Subcutaneous abdominal adipose tissue (tissue), 5 donors: ENCODE data around the gene PRXL2C.
"Not testable (repeated sequence)": the region's sequence is repeated elsewhere in the genome, so short reads cannot be mapped to it uniquely, and the experiment has no call there.

Experiments
- H3K27ac ChIP-seq: one replicate; pipeline ENCODE4 v1.7.0; 2013; ENCODE audit warnings: low read depth, mild to moderate bottlenecking, inconsistent platforms, low read length, moderate library complexity
- H3K27me3 ChIP-seq, 5 donors: one replicate each; pipeline ENCODE4 v1.7.0; 2013; ENCODE audit warnings: low read length in 5 of 5, inconsistent platforms in 1 of 5; ENCODE audit not compliant: control insufficient read depth in 5 of 5, insufficient read depth in 4 of 5
- H3K36me3 ChIP-seq, 5 donors: one replicate each; pipeline ENCODE4 v1.7.0; 2013; ENCODE audit warnings: low read length in 5 of 5; ENCODE audit not compliant: control insufficient read depth in 5 of 5, insufficient read depth in 5 of 5
- H3K4me1 ChIP-seq, 5 donors: one replicate each; pipeline ENCODE4 v1.7.0; 2013; ENCODE audit warnings: low read length in 5 of 5, mild to moderate bottlenecking in 3 of 5, moderate library complexity in 1 of 5; ENCODE audit not compliant: control insufficient read depth in 5 of 5, insufficient read depth in 5 of 5
- H3K4me3 ChIP-seq, 5 donors: one replicate each; pipeline ENCODE4 v1.7.0; 2013; ENCODE audit warnings: low read length in 5 of 5, low read depth in 1 of 5
- H3K9ac ChIP-seq, 5 donors: one replicate each; pipeline ENCODE4 v1.7.0; 2013; ENCODE audit warnings: low read length in 5 of 5, mild to moderate bottlenecking in 4 of 5, moderate library complexity in 3 of 5
- H3K9me3 ChIP-seq, 5 donors: one replicate each; pipeline ENCODE4 v1.7.0; 2013; ENCODE audit warnings: low read length in 5 of 5; ENCODE audit not compliant: control insufficient read depth in 5 of 5
- donor health status: healthy.
- donor health status: healthy.
- donor health status: healthy.
- donor health status: healthy.
- donor health status: healthy.

The PRXL2C gene

DNA sequence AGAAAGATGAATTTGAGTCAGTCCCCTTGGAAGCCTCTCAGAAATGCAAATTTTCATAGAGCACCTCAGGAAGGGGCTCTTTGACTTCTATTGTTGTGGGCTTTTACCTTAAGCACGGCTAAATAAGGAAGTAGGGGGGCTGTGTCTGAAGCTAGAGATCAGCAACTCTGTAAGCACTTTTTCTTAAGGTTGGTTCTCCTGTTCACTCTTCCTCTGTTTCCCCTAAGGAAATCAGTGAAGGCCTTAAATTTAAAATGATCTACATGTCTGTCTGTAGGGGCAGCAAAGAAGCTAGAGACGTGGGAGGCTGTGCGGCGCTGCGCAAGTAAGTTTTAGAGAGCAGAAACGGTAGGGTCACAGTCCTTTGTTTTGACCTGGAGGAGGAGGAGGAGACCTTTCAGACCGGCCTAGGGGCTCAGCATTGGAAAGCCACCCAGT, 34.3 kb downstream of the PRXL2C start:
- H3K9ac ChIP-seq, result no peak overlapping the region
- H3K4me1 ChIP-seq, result peaks cover 1 to 20% (median 14%) of the 10 kb centered on the region in 5 donors
- no peaks in the 10 kb centered on the region for H3K27me3 ChIP-seq
- H3K36me3 ChIP-seq, result no peaks in the 10 kb centered on the region
- no peaks in the 10 kb centered on the region for H3K9me3 ChIP-seq
- no peak overlapping the region for H3K27ac ChIP-seq
- no peak overlapping the region for H3K4me3 ChIP-seq

DNA sequence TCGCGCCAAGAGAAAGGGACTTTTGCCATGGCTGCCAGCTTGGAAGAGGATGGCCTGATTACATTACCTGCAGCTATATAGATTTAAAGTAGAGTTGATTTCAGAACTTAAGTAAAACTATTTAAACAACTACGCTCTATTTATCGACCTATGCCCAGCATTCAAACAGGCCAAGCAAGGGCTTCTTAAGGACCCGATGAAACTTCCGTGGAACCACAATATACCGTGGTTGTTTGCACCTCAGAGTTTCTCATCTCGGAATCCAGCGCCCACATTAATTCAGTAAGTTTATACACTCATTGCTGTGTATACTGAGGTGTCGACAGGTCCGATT, 35.0 kb downstream of the PRXL2C start:
- Histone ChIP-seq H3K4me3 (peak overlapping the region in 3 of 5 donors; percentile 61 to 75 (median 75)), H3K27me3 (no peaks in the 10 kb centered on the region), H3K36me3 (no peaks in the 10 kb centered on the region), H3K4me1 (peaks cover 1 to 20% (median 15%) of the 10 kb centered on the region in 5 donors), H3K9me3 (no peaks in the 10 kb centered on the region), H3K9ac (no peak overlapping the region), H3K27ac (no peak overlapping the region)

DNA sequence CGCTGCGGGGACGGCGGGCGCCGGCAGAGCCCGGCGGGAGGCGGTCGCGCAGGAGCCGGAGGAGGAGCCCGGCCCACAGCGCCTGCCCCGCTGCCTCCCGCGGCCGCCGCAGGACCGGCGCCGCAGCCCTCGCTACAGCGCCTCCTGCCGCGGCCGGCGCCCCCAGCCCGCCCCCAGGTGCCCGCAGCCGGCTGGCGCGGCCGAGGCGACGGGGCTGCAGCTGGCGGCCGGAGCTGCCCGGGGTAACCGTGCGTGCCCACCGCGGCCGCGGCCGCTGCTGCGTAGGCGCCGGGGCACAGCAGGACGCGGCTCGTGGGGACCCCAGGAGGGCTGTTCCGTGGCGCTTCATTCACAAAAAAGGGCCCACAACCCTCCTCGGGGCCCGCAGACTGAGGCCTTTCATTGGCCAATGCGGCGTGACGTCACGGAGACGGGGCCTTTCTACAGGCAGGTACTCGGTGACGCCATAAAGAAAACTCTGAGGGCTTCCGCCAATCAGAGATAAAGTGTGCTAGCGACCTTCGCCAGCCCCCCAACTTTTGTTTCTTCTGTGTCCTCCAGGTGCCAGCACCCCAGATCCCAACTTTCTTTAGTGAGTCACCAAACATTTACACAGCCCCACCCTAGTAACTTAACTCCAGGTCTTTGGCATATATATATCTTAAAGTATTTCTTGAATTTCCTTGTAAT, 35.5 kb downstream of the PRXL2C start, which contains the start of gene CDC14B:
CDC14B (minus strand) TSS at position 353 of the 690 bp plus-strand sequence. CDS start 465 bp downstream, outside the sequence.
- Histone ChIP-seq H3K9me3 (no peaks in the 10 kb centered on the region), H3K27me3 (no peaks in the 10 kb centered on the region), H3K4me1 (peaks cover 1 to 20% (median 18%) of the 10 kb centered on the region in 5 donors), H3K4me3 (peak within 1 kb of the TSS in 4 of 5 donors; percentile 60 to 75 (median 69)), H3K9ac (peak within 1 kb of the TSS in 4 of 5 donors; percentile 55 to 80 (median 62)), H3K36me3 (no peaks in the 10 kb centered on the region), H3K27ac (peak within 1 kb of the TSS; percentile 84)

DNA sequence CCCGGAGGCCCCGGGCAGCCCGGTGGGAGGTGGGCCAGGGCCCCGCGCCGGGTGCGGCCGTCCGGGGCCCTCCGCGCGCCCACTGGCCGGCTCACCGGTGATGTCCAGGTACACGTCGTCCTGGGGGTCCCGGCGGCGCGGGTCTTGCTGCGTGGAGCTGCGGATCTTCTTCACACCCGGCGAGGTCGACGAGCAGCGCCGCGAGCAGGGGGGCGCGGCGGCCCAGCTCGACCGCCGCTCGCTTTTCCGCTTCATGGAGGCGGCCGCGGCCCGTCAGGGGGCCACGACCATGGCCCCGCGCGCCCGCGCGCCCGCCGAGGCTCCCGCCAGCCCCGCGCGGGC, 36.0 kb downstream of the PRXL2C start:
- Histone ChIP-seq H3K4me3 (peak overlapping the region in 4 of 5 donors; percentile 58 to 69 (median 62)), H3K9ac (peak overlapping the region in 2 of 5 donors; percentile 66 to 80), H3K36me3 (no peaks in the 10 kb centered on the region), H3K4me1 (peaks cover 1 to 23% (median 20%) of the 10 kb centered on the region in 5 donors), H3K27me3 (no peaks in the 10 kb centered on the region), H3K27ac (peak overlapping the region; percentile 84), H3K9me3 (no peaks in the 10 kb centered on the region)

DNA sequence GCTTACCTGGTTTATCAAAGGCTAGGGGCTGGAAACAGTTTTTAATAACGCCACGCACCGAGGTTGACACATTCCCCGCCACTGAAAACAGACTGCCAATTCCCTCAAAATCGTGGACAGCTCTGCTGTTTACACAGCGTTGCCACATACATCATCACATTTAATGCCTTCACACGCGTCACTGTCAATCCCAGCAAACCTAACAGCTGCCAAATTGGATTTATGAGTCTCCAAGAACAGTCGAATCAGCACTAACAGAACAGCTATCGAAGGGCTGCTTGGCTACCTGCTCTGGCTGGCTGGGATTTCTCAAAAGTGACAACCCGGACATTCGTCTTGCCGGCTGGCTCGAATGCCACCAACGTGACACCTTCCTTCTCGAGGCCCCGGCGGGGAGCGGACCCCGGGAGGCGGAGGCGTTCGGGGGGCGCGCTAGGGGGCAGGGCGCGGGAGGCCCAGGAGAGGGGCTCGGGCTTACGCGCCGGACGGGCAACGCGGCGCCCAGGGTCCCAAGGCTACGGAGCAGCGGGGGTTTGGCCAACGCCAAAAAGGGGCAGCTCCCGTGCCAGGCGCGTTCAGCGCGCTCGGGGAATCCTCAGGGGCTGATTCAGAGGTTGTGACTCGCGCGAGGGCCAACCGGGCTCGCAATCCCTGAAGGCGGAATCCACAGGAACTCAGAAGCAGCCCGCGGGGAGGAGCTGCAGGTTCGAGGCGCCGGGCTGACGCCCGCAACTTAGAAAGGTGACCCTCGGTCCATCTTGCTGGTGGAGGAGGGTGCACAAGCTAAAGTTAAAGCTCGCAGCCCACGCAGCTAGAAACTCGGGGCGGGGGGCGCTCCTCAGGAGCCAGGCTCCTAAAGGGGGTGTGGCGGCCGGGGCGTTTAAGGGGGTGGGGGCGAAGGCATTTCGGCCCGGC, 36.7 kb downstream of the PRXL2C start:
- Histone ChIP-seq H3K4me3 (peak overlapping the region; percentile 51 to 69 (median 62)), H3K9ac (peak overlapping the region in 4 of 5 donors; percentile 55 to 80 (median 62)), H3K9me3 (no peaks in the 10 kb centered on the region), H3K36me3 (no peaks in the 10 kb centered on the region), H3K27me3 (no peaks in the 10 kb centered on the region), H3K27ac (peak overlapping the region; percentile 84), H3K4me1 (peaks cover 1 to 23% (median 20%) of the 10 kb centered on the region in 5 donors)

DNA sequence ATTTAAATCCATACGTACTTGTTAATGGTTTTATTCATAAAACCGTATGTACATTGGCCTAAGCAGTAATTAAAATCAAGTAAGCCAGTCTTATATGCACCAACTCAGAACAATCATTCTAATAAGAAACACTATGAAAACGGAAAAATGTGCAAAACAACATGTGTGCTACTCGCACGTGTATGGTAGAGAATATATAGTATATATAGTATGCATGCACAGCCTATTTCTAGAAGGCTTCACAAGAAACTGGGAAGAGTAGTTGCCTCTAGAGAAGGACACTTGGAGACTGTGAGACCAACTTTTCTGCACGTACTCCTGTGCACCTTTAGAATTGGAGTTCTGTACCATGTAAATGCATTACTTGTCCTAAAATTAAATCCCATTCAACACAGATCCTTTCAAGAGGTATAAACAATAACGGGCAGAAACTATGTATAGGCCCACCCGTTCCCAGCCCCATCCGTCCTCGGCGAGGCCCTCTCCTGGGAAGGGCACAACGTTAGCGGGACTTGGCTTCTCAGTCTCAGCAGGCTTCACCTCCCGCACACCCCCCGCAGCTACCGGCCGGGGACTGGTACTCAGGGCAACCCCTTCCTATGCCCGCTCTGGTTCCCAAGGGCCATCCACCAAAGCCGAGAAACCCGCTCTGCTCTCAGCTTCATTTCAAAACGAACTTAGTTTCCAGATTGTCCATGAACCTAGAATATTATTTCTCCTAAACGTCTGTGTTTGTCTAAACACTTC, 37.5 kb downstream of the PRXL2C start:
- H3K27ac ChIP-seq, result peak overlapping the region; percentile 84
- peaks cover 1 to 26% (median 20%) of the 10 kb centered on the region in 5 donors for H3K4me1 ChIP-seq
- peak overlapping the region in 2 of 5 donors; percentile 62 to 80 for H3K9ac ChIP-seq
- H3K36me3 ChIP-seq, result no peaks in the 10 kb centered on the region
- H3K4me3 ChIP-seq, result peak overlapping the region in 3 of 5 donors; percentile 51 to 69 (median 63)
- no peaks in the 10 kb centered on the region for H3K27me3 ChIP-seq
- no peaks in the 10 kb centered on the region for H3K9me3 ChIP-seq

DNA sequence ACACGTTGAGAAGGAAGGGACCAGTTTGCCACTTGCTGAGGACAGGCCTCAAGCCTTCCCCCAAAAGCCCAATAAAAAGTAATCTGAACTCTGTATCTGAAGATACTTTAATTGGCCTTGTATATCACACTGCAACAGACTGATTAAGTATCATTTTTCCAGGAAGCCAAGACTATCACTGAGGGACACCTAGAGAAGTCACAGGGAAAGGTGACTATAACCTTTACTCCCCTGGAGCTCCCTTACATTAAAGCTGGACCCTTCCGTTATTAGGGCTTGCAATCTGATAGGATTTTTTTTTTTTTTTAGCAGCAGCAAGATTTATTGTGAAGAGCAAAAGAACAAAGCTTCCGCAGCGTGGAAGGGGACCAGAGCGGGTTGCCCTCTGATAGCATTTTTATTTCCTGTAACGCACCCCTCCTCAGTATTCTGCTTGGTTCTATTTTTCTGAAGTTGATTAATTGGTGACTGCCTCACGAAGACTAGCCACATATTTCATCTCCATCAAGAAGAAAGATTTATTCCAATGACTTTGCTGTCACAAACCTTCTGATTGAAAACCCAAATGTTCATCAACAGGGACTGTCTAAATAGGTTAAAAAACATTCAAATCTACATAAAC, 38.2 kb downstream of the PRXL2C start:
- no peak overlapping the region for H3K4me3 ChIP-seq
- no peaks in the 10 kb centered on the region for H3K9me3 ChIP-seq
- H3K4me1 ChIP-seq, result peaks cover 3 to 33% (median 24%) of the 10 kb centered on the region in 5 donors
- no peaks in the 10 kb centered on the region for H3K36me3 ChIP-seq
- H3K27ac ChIP-seq, result no peak overlapping the region
- H3K9ac ChIP-seq, result no peak overlapping the region
- H3K27me3 ChIP-seq, result no peaks in the 10 kb centered on the region

DNA sequence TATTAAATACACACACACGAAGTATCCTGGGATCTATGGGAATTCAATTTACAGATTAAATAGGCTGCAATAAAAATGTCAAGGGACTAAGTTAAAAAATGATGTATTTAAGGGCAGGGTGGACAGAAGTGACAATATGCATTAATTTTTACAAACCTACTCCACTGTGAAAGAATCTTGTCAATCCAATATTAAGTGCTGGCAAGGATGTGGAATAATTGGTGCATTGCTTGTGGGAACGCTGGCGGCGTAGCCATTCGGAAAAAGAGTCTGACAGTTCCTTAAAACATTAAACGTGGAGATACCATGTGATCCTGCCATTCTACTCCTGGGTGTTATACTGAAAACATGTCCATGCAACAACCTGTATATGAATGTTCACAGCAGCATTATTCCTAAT, 39.7 kb downstream of the PRXL2C start:
- Histone ChIP-seq H3K36me3 (no peaks in the 10 kb centered on the region), H3K4me1 (peaks cover 3 to 36% (median 24%) of the 10 kb centered on the region in 5 donors), H3K27me3 (no peaks in the 10 kb centered on the region), H3K9ac (no peak overlapping the region), H3K9me3 (no peaks in the 10 kb centered on the region), H3K27ac (no peak overlapping the region), H3K4me3 (no peak overlapping the region)

DNA sequence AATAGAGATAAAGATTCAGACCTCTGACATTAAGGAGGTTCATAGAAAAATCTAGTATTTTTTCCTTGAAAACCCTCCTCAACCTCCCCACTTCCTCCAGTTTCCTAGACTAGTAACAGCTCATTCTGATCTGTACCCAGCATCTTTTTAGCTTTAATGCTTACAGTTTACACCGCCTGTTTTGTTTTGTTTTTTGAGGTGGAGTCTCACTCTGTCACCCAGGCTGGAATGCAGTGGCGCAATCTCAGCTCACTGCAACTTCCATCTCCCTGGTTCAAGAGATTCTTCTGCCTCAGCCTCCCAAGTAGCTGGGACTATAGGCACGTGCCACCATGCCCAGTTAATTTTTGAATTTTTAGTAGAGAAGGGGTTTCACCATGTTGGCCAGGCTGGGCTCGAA, 40.5 kb downstream of the PRXL2C start:
- not testable (repeated sequence) for H3K36me3 ChIP-seq, H3K27ac ChIP-seq, H3K27me3 ChIP-seq, H3K4me3 ChIP-seq, H3K9me3 ChIP-seq, H3K9ac ChIP-seq
- H3K4me1 ChIP-seq, result peaks cover 3 to 30% (median 20%) of the 10 kb centered on the region in 5 donors
